NCI-H2029 treated with DMSO at 0.1 percent for 48 hours (cell line): ENCODE measurements around the gene TEN1.
"Not testable (repeated sequence)": the region's sequence is repeated elsewhere in the genome, so short reads cannot be mapped to it uniquely, and the experiment has no call there.

ENCODE experiments used
- DNase-seq: peaks from one replicate; lab custom pipeline; 2025; lab: John Stamatoyannopoulos, UW

Gene TEN1

GRCh38 chr17:76027159-76027839 is 48.3 kb downstream of the TEN1 start, which contains the start of gene EVPL:
EVPL (minus strand) TSS chr17:76027306; CDS start chr17:76027198, 108 bp downstream.
- DNase-seq, result no peak

- no peak for DNase-seq
Measured at GRCh38 chr17:76032073-76032779, 53.2 kb downstream of the TEN1 start.

DNA sequence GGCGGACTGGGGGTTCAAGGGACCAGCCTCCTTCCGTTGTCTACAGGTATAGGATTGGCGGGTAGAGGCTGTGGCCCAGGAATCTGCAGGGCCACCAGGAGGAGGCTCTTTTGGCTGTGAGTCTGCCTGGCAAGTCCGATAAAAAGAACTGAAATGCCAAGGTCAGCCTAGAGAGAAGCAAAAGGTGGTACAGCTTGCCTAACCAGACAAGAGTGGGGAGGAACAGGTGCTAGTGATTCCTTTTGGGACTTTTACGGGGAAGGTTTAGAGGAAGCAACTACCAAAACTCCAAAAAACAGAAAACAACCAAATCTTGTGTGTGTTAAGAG is 53.7 kb downstream of the TEN1 start:
- DNase-seq, result no peak

DNA sequence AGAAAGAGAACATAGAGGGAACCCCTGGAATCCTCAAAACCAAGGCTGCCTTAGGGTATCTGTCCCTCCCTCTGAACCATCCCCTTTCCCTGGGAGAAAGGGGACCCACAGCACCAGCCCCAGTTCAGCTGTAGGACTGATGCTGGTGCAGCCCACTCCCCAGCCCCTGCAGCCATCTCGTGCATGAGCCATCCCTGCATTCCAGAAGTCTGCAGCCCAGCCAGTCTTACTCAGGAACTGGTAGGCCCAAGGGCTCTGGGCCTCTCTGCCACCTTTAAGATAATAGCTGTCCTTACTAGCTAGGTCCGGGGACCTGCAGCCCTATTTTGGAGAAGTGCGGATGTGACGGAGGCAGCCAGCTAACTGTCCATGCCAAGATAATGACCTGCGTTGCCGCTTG is 54.1 kb downstream of the TEN1 start:
- no peak for DNase-seq

GRCh38 chr17:76034428-76035350 is 55.6 kb downstream of the TEN1 start:
- DNase-seq, result no peak

GRCh38 chr17:76036497-76037261 is 57.6 kb downstream of the TEN1 start:
- no peak for DNase-seq

- DNase-seq, result no peak
Measured at GRCh38 chr17:76038050-76038449, 59.0 kb downstream of the TEN1 start.

- DNase-seq, result no peak
Measured at GRCh38 chr17:76039121-76039520, 60.1 kb downstream of the TEN1 start.

- DNase-seq, result no peak
Measured at GRCh38 chr17:76040376-76040775, 61.3 kb downstream of the TEN1 start.

GRCh38 chr17:76042868-76043267 is 63.8 kb downstream of the TEN1 start:
- not testable (repeated sequence) for DNase-seq

DNA sequence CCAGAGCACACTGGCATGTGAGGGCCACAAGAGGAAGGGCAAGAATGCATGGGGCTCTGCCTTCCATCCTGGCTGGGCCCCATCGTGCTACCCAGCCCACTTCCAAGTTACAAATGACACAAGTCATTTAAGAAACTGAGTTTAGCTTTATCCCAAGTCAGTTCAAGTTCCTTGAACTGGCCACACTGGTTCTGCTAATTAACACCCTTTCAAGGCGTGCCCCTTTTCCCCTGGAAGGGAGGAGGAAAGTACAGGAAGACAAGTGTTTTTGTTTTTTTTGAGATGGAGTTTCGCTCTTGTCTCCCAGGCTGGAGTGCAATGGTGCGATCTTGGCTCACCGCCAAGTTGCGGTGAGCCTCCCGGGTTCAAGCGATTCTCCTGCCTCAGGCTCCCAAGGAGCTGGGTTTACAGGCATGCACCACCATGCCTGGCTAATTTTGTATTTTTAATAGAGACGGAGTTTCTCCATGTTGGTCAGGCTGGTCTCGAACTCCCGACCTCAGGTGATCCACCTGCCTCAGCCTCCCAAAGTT is 65.5 kb downstream of the TEN1 start:
- DNase-seq, result not testable (repeated sequence)

GRCh38 chr17:76046064-76046463 is 67.0 kb downstream of the TEN1 start:
- no peak for DNase-seq

GRCh38 chr17:76048025-76048605 is 69.1 kb downstream of the TEN1 start:
- DNase-seq, result no peak

GRCh38 chr17:76048711-76049110 is 69.7 kb downstream of the TEN1 start:
- no peak for DNase-seq

GRCh38 chr17:76049239-76049638 is 70.2 kb downstream of the TEN1 start:
- no peak for DNase-seq

GRCh38 chr17:76049836-76050537 is 70.9 kb downstream of the TEN1 start:
- no peak for DNase-seq
